NOMO-1 (cell line): ENCODE data around the gene NUDC.

Experiments used
- DNase-seq, 2 experiments: peaks; one replicate each; lab custom pipeline; 2025; ENCODE audit not compliant: unreplicated experiment in 2 of 2; lab: John Stamatoyannopoulos, UW

Gene NUDC

DNA sequence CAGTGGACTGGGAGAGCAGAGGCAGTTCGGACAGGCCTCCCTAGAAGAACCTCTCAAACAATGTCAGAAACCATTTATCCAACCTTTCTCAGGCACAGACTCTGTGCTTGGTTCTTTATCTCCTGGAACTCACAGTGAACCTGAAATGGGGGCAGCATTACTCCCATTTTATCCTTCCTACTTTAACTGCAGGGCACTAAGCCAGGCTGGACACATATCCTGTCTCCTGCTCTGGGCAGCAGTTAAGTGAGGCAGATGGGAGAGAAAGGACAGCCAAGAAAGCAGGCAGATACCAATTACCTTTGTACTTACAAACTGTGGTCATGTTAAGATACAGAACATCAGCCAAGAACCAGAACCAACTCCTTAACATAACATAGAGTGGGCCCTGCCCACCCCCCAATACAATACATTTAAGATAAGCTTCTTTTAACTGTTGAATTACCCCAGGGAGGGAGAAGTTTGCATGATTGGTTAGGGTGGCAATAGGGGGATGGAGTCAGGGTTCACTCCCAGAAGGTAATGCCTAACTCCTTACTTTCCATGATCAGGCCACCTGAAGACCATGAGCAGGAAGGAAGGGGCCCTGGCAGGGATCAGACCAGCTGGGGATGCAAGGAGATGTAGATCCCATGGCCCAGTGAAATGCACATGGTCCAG, 27.9 kb downstream of the NUDC start:
- no peak for DNase-seq

- no peak for DNase-seq
Observed at GRCh38 chr1:26949926-26950319, 28.4 kb downstream of the NUDC start.

DNA sequence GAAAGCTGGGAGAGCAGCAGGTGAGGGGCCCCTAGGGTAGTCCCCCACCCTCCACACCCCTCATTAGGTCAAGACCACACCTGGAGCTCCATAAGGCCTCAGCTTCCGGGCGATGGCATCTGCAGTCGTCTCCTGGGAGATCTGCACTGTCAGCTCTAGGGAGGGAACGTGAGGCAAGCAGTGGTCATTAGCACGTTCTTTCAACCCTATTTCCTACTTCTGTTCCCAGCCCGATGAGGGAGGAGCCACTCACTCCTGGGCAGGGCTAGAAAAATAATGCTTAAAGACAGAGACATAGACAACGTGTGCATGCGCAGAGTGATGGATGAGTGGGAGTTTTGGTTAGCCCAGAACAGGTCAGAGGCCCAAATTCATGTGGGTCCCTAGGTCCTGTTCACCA, 29.1 kb downstream of the NUDC start:
- no peak for DNase-seq

- DNase-seq: no peak
Observed at GRCh38 chr1:26951216-26951615, 29.7 kb downstream of the NUDC start.

GRCh38 chr1:26951821-26952497, 30.4 kb downstream of the NUDC start:
- no peak for DNase-seq

DNA sequence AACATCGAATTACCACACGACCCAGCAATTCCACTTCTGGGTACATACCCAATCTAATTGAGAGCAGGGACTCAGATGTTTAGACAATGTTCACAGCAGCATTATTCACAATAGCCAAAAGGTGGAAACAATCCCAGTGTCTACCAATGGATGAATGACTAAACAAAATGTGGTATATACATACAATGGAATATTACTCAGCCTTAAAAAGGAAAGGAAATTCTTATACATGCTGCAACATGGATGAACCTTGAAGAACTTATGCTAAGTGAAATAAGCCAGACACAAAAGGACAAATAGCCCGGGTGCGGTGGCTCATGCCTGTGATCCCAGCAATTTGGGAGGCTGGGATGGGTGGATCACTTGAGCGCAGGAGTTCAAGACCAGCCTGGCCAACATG, 31.8 kb downstream of the NUDC start:
- no peak for DNase-seq

GRCh38 chr1:26956321-26956720, 34.8 kb downstream of the NUDC start:
- no peak for DNase-seq

DNA sequence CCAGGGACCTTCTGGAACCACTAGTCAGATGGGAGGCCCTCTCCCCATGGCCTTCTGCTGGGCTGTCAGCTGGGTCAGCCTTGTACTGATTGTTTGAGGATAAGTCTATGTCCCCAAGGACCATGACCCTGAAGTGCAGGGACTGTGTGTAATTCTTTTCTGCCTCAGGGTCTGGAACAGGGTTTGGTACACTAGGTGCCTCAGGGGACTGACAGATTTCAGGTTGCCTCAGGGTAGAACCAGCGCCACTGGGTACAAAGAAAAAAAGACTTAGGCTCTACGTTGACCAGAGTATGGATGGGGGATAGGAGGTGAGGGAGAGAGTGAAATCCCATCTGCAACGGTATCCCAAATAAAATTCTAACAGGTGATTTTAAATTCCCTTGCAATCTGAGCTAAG, 35.8 kb downstream of the NUDC start:
- no peak for DNase-seq

- no peak for DNase-seq
Observed at GRCh38 chr1:26959270-26959669, 37.7 kb downstream of the NUDC start.

- no peak for DNase-seq
Observed at GRCh38 chr1:26959722-26960624, 38.4 kb downstream of the NUDC start, which contains the start of gene KDF1. TSS of gene KDF1 (minus strand) at chr1:26960468. CDS start at chr1:26952380, 8,088 bp downstream.

DNA sequence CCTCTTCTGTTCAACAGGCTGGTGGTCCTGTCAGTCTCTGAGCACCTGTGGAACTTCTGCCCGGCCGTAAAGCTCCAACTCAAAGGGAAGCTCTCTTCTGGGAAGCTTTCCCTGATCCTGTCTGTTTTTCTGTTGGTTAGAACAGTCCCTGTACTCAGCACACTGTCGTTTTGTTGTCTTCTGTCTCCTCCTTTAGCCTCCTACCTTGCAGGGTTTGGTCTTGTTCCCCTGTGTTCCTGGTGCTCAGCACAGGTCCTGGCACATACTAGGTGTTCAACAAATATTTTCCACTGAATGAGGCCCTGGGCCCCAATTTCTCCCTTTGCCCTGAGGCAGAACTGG, 39.1 kb downstream of the NUDC start:
- no peak for DNase-seq

DNA sequence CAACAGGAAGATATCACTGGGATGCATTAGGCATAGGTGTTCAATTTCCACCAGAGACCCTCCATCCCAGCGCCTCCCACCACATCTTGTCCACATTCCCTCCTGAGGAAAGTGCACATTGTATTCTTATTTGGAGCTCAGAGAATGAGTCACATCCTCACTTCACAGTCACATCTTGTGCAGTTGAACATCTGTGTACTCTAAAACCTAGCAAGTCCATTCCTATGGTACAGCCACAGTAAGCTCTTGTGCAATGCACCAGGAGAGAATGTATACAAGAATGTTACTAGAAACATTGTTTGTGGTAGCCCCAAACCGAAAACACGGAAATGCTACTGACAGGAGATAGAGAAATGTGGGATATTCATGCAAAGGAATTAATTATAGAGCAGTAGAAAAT, 40.3 kb downstream of the NUDC start:
- DNase-seq: peak in 1 of 2 experiments; percentile 15

- no peak for DNase-seq
Observed at GRCh38 chr1:26965213-26965612, 43.7 kb downstream of the NUDC start.

DNA sequence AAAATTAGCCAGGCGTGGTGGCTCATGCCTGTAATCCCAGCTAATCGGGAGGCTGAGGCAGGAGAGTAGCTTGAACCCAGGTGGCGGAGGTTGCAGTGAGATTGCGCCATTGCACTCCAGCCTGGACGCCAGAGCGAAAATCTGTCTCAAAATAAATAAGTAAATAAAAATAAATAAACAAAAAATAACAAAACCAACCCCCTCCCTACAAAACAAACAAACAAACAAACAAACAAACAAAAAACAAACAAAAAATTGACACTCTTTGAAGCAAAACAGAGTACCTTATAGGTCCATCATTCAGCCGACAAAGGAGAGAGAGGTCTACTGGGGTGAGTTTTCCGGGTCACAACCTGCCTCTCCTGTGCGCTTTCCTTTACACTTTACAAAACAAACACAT, 44.1 kb downstream of the NUDC start:
- DNase-seq: no peak

- no peak for DNase-seq
Observed at GRCh38 chr1:26970810-26971209, 49.3 kb downstream of the NUDC start.

DNA sequence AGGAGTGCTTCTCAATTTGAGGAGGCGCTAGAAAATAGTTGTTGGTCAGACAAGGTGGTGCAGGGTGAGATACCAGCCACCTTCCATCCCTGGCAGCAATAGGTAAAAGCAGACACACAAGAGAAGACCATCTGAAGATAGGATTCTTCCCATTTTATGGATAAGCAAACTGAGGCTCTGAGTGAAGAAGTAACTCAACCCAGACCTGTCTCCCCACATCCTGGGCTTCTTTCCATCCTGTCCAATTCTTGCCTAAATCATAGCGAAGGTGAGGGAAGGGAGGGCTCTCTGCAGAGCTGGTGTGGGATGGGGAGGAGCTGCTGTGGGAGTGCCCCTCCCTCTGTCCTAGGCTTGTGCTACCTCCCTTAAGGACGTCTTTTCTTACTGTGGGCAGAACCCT, 50.0 kb downstream of the NUDC start:
- DNase-seq: no peak

DNA sequence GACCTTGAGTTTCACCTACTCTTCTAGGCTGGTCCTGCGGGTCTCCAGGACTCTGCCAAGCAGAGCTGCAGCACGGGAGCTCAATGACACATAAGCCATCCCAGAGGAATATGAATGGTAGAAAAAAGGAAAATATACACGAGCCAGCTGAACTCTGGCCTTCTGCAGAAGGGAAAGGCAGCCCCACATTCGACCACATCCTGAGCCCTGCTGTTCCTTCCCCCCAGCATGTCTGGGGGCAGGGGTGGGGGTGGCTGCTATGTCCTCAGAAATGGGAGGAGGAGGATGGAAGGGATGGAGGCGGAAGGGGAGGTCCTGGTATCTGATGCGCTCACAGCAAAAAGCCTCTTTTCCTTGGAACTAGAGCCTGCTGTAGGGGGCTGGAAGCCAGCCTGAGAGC, 50.8 kb downstream of the NUDC start:
- DNase-seq: no peak

DNA sequence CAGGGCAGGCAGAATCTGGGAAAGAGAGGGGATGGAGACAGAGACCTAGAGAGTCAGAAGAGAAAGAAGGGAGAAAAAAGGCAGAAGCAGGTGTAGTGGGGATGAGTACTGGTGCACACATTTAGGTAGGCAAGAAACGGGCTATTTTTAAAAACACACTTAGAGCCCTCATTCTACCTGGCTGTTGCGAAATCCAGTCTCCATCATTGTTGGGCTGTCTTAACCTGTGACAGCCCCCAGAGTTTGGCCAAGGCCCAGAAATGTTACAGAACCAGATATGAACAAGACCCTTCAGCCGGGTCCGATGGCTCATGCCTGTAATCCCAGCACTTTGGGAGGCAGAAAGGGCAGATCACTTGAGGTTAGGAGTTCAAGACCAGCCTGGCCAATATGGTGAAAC, 51.3 kb downstream of the NUDC start:
- no peak for DNase-seq

DNA sequence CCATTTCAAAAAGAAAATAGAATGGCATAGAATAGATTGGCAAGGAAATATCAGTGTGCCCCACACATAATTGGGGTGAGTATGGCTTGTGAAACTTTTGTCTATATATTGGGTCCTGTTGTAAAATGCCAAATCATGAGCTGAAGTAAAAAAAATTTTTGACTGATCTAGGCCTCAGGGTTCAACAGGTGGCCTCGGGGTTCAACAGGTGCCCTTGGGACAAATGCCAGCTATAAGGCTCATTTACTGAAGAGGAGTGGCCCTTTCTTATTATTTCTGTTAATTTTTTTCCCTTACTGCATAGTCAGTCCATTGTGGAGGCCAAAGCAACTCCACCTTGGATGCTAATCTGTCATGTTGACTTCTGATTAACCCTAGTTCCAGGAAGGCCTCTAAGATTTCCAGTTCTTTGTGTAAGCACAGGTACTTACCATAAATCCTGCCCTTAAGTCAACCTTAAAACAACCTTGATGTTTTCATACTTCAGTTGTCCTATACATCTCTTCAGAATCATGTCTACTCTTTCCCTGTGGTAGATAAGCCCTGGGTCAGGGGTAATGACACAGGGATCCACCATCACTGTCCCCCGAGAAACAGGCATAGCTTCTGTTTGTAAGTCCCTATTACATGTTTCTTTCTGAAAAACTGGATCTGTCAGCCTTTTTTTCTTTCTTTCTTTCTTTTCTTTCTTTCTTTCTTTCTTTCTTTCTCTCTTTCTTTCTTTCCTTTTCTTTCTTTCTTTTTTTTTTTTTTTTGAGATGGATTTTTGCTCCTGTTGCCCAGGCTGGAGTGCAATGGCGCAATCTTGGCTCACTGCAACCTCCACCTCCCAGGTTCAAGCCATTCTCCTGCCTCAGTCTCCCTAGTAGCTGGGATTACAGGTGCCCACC, 55.3 kb downstream of the NUDC start:
- DNase-seq: no peak

- DNase-seq: no peak
Observed at GRCh38 chr1:26978901-26979300, 57.4 kb downstream of the NUDC start.
